Medulla oblongata (tissue), 1 donor: ENCODE data around the gene DIRAS1.
A peak's percentile ranks its signal among the peaks of the same experiment; 100 is the strongest.

ENCODE experiments used
- DNase-seq: peaks from one replicate; pipeline ENCODE4 v3.0.0-alpha.2; 2015; ENCODE audit errors: extremely low spot score

The DIRAS1 gene

DNA sequence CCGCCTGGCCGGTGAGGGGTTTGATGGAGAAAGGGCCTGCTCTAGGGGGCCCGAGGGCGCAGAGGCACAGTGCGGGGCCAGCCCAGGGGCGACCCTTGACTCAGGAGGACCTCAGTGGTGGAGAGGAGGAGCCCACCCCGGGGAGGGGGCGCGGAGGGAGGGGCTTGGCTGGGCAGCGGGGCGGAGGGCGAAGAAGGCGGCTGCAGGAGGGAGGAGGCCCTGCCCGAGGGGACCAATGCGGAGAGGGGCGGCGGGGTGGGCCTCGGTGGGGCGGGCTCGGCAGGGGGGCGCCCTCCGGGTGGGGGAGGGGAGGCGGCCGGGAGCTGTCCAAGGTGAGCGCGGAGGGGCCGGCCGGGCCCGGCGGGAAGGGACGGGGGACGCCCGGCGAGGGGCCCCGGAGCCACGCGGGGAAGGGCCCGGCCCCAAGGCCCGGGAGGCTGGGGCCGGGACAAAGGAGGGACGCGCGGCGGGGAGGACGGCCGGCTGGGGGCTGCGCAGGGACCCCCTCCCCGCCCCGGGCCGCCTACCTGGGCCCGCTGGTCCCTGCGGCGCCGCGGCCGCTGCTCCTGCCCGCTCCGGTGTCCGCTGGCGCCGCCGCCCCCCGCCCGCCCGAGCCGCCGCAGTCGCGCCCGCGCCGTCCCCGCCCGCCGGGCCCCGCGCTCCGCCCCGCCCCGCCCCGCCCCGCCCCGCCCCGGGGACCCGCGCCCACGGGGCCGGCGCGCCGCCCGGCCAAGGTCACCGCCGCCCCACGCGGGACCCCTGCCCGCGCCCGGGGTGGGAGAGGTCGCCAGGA is at the start of gene DIRAS1:
DIRAS1 (minus strand) TSS at position 596 of the 793 bp plus-strand sequence. CDS start 3,566 bp downstream, outside the sequence.
- DNase-seq = no peak

DNA sequence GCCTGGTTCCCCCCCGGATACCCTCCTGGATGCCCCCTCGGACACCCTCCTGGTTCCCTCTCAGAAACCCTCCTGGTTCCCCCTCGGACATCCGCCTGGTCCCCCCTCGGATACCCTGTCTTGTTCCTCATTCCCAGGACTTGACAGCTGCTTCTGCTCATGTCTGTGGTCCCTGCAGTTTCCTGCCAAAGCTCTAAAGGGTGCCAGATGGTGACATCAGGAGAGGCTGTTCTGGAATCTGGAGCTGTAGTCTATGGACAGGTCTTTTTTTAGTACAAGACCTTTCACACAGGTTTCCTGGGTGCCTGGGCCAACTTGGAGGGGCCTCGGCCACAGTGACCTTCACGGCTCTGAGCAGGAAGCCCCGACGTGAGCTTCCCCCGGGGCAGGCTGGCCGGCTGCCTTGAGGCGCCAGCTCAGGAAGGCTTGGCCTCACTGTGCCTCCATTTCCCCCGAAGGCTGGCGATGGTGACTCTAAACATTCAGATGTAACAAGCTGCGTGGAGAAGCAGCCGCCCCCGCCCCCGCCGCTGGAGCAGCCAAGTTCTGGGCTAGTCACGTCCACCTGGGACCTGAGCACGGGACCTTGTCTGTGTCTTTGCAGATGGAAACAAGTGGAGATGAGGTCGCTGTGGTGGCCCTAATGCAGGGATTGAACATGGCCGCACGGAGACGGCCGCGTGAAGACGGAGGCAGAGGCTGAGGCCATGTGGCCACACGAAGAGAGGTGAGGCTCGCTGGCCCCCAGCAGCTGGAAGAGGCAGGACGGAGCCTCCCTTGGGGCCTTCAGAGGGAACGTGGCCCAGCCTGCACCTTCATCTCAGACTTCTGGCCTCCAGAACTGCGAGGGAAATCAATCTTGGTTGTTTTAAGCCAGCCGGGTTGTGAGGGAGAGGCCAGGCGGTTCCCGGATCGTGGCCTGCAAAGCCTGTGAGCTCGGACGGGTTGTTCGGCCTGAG is 49.2 kb upstream of the DIRAS1 start:
- peak; percentile 75 for DNase-seq

DNA sequence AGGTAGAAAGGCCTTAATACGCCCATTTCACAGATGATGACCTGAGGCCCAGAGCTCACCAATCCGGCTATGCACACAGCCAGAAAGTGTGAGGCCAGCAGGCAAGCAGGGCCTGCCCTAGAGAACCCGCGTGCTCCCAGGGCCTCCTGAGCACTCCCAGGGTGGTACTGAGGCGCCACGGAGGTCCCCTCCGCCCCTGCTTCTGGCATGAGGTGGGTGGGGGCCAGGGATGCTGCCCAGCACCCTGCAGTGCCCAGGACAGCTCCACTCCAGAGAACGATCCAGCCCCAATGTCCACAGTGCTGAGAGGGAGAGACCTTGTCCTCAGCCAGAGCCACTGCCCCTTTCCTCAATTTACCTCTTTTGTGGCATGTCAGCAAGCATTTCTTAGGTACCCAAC is 48.0 kb upstream of the DIRAS1 start:
- DNase-seq = no peak

DNA sequence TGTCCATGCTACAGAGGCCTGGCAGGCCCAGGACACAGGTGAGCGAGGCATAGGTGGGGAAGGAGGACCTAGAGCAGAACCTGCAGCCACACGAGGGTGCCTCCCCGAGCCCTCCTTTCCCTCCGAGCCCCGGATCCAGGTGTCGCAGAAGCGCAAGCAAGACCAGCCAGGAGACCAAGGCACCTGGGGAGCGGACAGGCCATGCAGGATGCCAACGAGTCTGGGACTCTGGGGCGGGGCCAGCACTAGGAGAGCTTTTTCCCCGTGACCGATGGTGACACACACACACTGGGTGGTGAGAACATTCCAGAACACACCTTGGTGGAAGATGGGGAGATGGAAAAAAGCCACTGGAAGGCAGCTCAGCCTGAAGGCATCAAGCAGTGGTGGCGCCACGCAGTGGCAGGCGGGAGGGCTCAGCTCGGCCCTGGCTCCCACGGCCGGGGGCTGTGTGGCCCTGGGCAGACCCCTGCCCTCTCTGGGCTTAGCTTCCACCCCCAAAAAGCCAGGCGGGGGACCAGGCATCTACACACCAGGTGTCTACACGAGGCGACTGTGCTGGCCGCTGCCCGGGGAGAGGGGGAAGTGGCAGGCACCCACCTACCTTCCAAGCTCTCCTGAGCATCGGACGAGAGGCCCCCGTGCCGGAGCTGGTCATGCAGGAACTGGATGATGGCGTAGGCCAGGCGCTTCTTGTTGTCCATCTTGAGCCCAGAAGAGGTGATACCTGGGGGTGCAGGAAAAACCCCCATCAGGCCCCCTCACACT is 47.4 kb upstream of the DIRAS1 start:
- no peak for DNase-seq

GRCh38 chr19:2767688-2768087 is 46.5 kb upstream of the DIRAS1 start:
- no peak for DNase-seq

DNA sequence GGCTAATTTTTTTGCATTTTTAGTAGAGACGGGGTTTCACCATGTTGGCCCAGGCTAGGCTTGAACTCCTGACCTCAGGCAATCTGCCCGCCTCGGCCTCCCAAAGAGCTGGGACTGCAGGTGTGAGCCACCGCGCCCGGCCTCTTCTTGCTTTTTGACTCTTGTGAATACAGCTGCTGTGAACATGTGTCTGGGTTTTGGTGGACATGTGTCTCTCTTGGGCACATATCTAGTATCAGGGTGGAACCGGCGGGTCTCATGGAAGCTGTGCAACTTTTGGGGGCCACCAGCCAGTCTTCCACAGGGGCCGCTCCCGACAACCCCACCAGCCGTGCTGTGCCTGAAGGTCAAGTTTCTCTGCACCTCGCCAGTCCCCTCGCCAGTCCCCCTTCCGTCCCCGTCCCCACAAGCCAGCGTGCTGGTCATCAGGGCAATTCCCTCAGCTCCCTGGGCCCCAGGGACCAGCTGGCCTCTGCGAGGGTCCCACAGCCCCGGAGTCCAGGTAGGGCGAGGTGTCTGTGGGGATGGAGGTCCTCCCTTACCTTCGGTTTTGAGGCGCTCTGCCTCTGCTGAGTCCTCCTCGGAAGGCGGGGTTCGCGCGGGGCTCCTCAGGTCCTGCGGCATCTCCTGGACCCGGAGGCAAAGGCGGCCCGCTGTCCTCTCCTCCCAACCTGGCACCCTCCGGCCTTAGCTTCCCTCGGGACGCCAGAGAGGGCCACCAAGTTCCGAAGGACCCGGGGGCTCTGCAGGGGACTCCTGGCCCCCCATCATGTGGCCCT is 45.6 kb upstream of the DIRAS1 start:
- DNase-seq = no peak

DNA sequence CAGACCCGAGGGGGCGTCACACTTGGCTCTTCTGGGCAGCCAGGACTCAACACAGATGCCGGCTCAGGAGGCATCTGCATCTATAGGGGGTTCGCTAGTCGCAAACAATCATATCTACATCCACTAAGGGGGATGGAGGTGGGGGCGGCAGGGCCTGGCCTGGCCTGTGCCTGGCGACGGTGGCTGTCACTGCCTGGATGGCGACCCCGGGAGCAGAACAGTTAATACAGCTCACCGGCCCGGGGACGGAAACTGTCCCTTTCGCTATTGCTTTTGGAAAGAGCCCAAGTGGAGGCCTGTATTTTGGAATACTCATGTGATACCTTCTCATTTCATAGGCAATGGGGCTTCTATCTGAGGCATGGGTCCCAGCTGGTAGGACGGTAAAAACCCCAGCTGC is 44.2 kb upstream of the DIRAS1 start:
- DNase-seq = no peak

- DNase-seq = no peak
Observed at GRCh38 chr19:2764945-2765344, 43.8 kb upstream of the DIRAS1 start.

GRCh38 chr19:2763687-2764086 is 42.5 kb upstream of the DIRAS1 start:
- no peak for DNase-seq

- no peak for DNase-seq
Observed at GRCh38 chr19:2762783-2763496, 41.8 kb upstream of the DIRAS1 start.

DNA sequence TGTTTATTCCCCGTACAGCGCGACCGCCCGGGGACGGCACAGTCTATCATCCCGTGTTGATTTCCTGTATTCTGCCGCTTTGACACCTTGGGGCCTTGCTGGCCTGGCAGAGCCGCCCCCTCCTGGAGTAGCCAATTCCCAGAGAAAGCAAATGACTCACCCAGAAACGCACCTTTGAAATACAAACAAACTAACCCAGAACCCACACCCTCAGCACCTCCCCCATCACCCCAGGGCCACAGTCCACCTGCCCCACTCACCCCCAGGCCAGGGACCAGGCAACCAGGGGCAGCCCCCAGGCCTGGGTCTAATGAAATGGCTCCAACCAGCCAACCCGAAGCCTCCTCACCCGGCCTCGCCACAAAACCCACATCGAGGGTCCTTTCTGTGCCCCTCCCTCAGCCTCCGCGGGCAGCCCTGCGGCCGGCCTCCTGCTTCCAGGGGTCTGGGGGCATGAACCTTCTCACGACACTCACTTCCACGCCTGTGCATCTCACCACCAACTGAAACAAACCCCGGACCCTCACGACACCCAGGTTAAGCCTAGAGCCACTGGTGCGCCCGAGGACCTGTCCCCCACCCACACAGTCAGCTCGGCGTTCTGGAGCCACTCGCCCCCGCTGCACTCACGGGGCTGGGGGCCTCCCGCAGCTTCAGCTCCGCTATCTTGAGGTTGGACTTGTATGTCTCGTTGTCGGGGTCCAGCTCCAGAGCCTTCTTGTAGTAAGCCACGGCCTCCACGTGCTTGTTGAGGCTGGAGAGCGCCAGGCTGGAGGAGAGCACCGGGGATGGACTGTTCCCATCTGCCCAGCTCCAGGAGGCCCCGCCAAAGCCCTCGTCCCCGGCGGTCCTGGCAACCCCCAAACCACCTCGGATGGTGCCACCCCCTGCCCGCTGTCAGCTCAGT is 41.0 kb upstream of the DIRAS1 start:
- no peak for DNase-seq

DNA sequence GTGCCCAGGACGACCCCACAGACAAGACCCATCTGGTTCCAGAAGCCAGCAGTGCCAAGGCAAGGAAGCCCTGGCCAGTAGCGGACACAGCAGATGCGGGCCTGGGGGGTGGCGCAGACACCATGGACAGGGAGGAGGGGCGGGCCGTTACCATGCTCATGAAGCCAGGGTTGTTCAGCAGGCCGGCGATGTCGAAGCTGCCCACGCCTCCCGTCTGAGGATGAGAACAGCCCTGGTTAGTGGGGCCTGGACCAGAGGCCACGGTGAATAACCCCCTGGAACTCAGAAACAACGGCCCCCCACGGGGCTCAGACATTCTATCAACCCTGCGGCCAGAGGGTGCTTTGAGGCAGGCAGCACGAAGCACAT is 40.1 kb upstream of the DIRAS1 start:
- DNase-seq = no peak

DNA sequence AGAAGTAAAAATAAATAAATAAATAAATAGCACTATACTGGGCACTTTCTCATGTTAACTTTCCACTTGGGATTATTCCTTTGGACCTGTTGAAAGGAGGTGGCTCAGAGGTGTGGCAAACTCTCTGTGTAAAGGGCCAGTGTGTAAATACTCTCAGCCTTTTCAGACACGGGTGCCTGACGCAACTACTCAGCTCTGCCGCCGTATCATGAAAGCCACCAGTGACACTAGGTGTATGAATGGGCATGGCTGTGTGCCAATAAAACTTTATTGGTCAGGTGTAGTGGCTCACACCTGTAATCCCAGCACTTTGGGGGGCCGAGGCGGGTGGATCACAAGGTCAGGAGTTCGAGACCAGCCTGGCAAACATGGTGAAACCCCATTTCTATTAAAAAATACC is 38.8 kb upstream of the DIRAS1 start:
- no peak for DNase-seq

GRCh38 chr19:2759362-2759761 is 38.2 kb upstream of the DIRAS1 start:
- no peak for DNase-seq

- DNase-seq = no peak
Observed at GRCh38 chr19:2758601-2759313, 37.6 kb upstream of the DIRAS1 start.

- no peak for DNase-seq
Observed at GRCh38 chr19:2756921-2757881, 36.0 kb upstream of the DIRAS1 start.

DNA sequence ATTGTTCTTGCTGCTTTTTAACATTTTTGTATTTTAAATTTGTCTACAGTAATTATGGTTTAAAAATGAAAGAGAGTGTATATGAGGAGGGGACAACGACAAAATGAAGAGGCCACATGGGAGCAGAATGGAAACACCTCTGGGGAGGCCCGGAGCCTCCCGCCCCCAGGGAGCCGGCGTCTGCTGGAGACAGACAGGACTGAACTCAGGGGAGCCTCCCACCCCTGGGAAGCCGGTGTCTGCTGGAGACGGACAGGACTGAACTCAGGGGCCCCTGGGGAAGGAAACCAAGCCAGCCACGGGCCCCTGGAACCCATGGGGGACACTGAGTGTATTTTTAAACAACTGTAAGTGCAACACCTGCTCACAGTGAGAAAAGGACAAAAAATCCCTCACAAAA is 35.3 kb upstream of the DIRAS1 start:
- DNase-seq = no peak

DNA sequence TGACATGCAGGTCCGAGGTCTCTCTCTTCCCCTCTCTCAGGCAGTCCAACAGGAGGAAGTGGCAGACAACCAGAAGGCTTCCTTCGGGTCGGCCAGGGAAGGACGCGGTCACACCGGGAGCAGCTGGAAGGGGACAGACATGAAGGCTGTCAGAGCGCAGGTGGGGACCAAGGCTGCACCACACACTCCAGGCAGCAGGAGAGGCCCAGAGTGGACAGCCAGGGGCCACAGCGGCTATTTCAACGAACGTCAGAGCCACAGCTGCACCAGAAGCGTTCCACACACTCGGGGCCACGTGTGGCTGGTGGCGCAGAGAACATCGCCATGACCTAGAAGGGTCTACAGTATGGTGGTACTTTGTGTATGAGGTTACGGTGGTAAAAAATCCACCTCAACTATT is 34.6 kb upstream of the DIRAS1 start:
- DNase-seq = no peak
